Tibial nerve (tissue), 4 donors: Measurements from ENCODE around the gene ABO.

Experiments used
- EP300 ChIP-seq, 2 donors: sonication (generic); formaldehyde crosslinking; IDR thresholded peaks; one replicate each; pipeline ENCODE4 v1.6.1; 2017; ENCODE audit warnings: antibody characterized with exemption in 2 of 2, mild to moderate bottlenecking in 1 of 2
- TF ChIP-seq, protein P1 (sequence below), 5 experiments: fragments of 200-600 bp in 3 of 5; fragments of 450-650 bp in 2 of 5; sonication (generic) in 3 of 5; IDR thresholded peaks; one replicate each; pipeline ENCODE4 v1.5.1; 2016 to 2019; ENCODE audit warnings: antibody characterized with exemption in 5 of 5, mild to moderate bottlenecking in 3 of 5, moderate library complexity in 2 of 5

DNA sequence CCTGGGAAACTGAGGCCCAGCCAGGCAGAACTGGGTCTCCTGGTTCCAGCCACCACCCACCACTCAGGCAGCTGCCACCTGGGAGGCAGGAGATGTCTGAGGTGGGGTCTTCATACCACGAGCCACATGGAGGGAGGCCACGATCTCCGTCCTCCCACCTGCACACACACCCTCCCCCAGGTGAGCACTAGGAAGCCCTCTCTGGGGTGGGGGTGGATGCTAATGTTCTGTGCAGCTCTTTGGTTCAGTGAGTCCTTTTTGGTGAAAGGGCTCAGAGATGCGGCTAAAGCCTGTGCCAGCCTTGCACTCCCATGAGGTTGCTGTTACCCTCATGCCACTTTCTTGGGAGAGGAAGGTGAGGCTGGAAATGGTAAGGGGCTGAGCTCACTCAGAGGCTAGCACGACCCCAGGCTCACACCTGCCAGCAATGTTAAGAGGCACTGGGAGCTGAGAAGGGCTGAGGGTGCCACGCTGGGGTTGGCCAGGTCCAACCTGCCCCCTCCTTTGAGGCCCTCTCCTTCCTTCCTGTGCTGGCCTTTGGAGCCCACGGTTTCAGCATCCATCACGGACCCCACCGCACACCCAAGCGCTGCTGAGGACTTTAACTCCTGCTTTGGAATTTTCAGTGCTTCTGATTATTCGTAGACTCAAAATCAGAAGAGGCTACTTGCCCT is 39.3 kb downstream of the ABO start:
- TF ChIP-seq, protein P1, sequence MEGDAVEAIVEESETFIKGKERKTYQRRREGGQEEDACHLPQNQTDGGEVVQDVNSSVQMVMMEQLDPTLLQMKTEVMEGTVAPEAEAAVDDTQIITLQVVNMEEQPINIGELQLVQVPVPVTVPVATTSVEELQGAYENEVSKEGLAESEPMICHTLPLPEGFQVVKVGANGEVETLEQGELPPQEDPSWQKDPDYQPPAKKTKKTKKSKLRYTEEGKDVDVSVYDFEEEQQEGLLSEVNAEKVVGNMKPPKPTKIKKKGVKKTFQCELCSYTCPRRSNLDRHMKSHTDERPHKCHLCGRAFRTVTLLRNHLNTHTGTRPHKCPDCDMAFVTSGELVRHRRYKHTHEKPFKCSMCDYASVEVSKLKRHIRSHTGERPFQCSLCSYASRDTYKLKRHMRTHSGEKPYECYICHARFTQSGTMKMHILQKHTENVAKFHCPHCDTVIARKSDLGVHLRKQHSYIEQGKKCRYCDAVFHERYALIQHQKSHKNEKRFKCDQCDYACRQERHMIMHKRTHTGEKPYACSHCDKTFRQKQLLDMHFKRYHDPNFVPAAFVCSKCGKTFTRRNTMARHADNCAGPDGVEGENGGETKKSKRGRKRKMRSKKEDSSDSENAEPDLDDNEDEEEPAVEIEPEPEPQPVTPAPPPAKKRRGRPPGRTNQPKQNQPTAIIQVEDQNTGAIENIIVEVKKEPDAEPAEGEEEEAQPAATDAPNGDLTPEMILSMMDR (IDR thresholded peaks at IDR 0.05): no peak
- TF ChIP-seq EP300 (IDR thresholded peaks at IDR 0.05): no peak
